Measurements from ENCODE around the gene CTNNA3. TPM values are rescaled to one million over a fixed set of nuclear protein-coding genes. Genes with fewer than 3 reads are reported as not detected.

CTNNA3 gene
- total and polyA plus RNA-seq, 2 of the 4 experiments (the other 2 are of a cell fraction): 0.19 to 0.90 TPM

DNA sequence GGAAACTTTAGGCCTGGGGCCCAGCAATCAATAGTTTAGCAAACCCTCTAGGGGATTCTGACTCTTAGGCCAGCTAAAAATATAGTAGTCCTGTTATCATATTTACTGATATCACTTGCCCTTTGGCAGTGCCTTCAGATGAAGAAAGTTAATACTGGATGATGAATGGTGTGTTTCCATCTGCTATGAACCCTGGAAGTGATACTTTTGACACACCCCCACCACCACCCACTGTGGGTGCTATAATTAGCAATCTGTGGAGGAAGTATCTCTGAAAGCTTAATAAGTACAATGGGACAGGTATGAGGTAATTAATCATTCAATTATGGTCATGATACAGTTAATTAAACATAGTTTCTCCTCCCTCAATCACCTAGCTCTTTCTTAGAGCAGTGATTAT is 860.6 kb downstream of the CTNNA3 start:
- Histone ChIP-seq H2BK120ac (ENCODE audit: low read depth, low read length) (no peak overlapping the region), H3K23ac (ENCODE audit: low read depth, low read length) (no peak overlapping the region), H3K4me2 (ENCODE audit: low read depth, low read length) (no peak overlapping the region), H3K4me3 (ENCODE audit: insufficient read depth, low read depth, low read length) (no peak overlapping the region), H4K20me1 (ENCODE audit: insufficient read depth, low read length) (no peaks in the 10 kb centered on the region), H3K9ac (ENCODE audit: low read depth, low read length) (no peak overlapping the region), H3K4ac (ENCODE audit: low read depth, low read length) (no peak overlapping the region), H4K91ac (ENCODE audit: insufficient read depth, low read depth, low read length) (no peak overlapping the region), H3K56ac (ENCODE audit: extremely low read depth, insufficient read depth, low read length) (no peak overlapping the region), H2AK5ac (ENCODE audit: low read depth, low read length) (no peak overlapping the region), H3K14ac (replicated peaks; ENCODE audit: low read depth, low read length) (no peak overlapping the region), H2BK5ac (ENCODE audit: low read depth, low read length, poor library complexity, severe bottlenecking) (no peak overlapping the region), H3K18ac (ENCODE audit: low read depth, low read length) (no peak overlapping the region), H3K9me1 (ENCODE audit: insufficient read depth, low read length) (no peaks in the 10 kb centered on the region), H3K9me3 (ENCODE audit: control insufficient read depth, insufficient read depth, low read length) (no peaks in the 10 kb centered on the region), H4K5ac (ENCODE audit: low read depth, low read length) (no peak overlapping the region), H3K27ac (ENCODE audit: insufficient read depth, low read length) (no peak overlapping the region), H2AFZ (replicated peaks; ENCODE audit: low read length, poor library complexity) (no peak overlapping the region), H2BK20ac (ENCODE audit: low read depth, low read length) (no peak overlapping the region), H3K27me3 (ENCODE audit: control insufficient read depth, insufficient read depth, low read length) (no peaks in the 10 kb centered on the region), H3K79me1 (ENCODE audit: low read depth in 1 of 2, low read length in 2 of 2) (no peaks in the 10 kb centered on the region), H2AK9ac (replicated peaks; ENCODE audit: low read depth, low read length, poor library complexity) (no peak overlapping the region), H3K4me1 (ENCODE audit: control insufficient read depth, insufficient read depth, low read length) (no peaks in the 10 kb centered on the region; the same call in 1 of the 2 replicates), H4K8ac (ENCODE audit: low read depth in 2 of 2, low read length in 2 of 2) (no peak overlapping the region), H3K36me3 (ENCODE audit: control insufficient read depth, insufficient read depth, low read length) (no peaks in the 10 kb centered on the region), H2BK15ac (ENCODE audit: low read depth, low read length) (no peak overlapping the region)
- no peak for DNase-seq
- BruUV-seq (replicated peaks): no TSS peak
- in situ Hi-C loops (cut with MboI; ENCODE audit: low sequenced_read_pairs): no loop called here
- TF ChIP-seq MXI1 (IDR thresholded peaks at IDR 0.05; ENCODE audit: borderline replicate concordance, low read depth, low read length) (no peak), BHLHE40 (IDR thresholded peaks at IDR 0.05; ENCODE audit: low read depth, low read length) (no peak)
- TF ChIP-seq, protein P1, sequence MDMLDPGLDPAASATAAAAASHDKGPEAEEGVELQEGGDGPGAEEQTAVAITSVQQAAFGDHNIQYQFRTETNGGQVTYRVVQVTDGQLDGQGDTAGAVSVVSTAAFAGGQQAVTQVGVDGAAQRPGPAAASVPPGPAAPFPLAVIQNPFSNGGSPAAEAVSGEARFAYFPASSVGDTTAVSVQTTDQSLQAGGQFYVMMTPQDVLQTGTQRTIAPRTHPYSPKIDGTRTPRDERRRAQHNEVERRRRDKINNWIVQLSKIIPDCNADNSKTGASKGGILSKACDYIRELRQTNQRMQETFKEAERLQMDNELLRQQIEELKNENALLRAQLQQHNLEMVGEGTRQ (IDR thresholded peaks at IDR 0.05; ENCODE audit: low read depth, low read length): no peak
- intact Hi-C loops (cut with micrococcal nuclease): loop anchor here (5.0 kb wide), 1 partner anchor 53 kb away; no protein-coding TSS in a partner anchor
- ChIA-PET POLR2A (ENCODE audit: unreplicated experiment) (no interaction called here), CTCF (no interaction called here)
- dilution Hi-C loops (cut with HindIII; ENCODE audit: low sequenced_read_pairs, unreplicated experiment): no loop called here
- no peak for ATAC-seq (ENCODE audit: low read depth)
